WI38 (cell line): ENCODE results near the gene ETV6.

ENCODE experiments used
- H3K4me3 ChIP-seq: 2 replicates; pipeline ENCODE4 v1.5.1; 2011; ENCODE audit warnings: low read depth, mild to moderate bottlenecking, control low read depth, low read length
- TF ChIP-seq, protein P1 (sequence below): IDR thresholded peaks from 2 replicates; pipeline ENCODE4 v1.5.1; 2012; ENCODE audit warnings: low read depth, mild to moderate bottlenecking, control low read depth, low read length

Gene ETV6

DNA sequence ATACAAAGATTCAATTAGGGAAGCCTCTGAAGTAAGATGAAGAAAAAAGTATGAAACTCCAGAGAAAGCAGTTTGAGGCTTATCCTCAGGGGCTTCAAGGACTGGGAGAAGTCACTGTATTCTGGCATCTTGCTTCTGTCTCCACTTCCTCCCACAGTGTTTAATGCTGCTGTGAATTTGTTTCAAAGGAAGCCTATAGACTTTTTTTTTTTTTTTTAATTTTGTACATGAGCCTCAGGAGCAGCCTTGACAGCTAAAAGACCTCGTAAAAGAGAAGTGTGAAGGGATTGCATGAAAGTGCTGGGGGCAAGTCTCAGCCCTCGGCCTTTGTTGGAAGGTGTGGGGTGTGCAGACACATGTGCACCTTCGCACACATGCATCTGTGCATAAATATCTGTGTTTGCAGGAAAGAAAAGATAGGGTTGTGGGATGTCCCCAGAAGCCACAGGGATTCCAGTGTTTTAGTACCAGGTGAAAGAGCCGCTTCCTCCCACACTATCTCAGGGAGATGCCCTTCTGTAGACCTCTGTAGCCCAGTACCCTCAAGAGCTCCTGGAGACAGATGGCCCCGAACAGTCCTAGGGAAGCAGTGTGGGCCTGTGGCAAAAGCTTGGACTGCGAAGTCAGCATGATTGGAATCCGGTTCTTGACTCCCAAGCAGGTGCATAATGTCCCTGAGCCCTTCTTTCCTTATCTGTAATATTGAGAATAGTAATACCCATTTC lies 227.8 kb downstream of the ETV6 start:
- TF ChIP-seq, protein P1, sequence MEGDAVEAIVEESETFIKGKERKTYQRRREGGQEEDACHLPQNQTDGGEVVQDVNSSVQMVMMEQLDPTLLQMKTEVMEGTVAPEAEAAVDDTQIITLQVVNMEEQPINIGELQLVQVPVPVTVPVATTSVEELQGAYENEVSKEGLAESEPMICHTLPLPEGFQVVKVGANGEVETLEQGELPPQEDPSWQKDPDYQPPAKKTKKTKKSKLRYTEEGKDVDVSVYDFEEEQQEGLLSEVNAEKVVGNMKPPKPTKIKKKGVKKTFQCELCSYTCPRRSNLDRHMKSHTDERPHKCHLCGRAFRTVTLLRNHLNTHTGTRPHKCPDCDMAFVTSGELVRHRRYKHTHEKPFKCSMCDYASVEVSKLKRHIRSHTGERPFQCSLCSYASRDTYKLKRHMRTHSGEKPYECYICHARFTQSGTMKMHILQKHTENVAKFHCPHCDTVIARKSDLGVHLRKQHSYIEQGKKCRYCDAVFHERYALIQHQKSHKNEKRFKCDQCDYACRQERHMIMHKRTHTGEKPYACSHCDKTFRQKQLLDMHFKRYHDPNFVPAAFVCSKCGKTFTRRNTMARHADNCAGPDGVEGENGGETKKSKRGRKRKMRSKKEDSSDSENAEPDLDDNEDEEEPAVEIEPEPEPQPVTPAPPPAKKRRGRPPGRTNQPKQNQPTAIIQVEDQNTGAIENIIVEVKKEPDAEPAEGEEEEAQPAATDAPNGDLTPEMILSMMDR: no peak
- no peak overlapping the region for H3K4me3 ChIP-seq

DNA sequence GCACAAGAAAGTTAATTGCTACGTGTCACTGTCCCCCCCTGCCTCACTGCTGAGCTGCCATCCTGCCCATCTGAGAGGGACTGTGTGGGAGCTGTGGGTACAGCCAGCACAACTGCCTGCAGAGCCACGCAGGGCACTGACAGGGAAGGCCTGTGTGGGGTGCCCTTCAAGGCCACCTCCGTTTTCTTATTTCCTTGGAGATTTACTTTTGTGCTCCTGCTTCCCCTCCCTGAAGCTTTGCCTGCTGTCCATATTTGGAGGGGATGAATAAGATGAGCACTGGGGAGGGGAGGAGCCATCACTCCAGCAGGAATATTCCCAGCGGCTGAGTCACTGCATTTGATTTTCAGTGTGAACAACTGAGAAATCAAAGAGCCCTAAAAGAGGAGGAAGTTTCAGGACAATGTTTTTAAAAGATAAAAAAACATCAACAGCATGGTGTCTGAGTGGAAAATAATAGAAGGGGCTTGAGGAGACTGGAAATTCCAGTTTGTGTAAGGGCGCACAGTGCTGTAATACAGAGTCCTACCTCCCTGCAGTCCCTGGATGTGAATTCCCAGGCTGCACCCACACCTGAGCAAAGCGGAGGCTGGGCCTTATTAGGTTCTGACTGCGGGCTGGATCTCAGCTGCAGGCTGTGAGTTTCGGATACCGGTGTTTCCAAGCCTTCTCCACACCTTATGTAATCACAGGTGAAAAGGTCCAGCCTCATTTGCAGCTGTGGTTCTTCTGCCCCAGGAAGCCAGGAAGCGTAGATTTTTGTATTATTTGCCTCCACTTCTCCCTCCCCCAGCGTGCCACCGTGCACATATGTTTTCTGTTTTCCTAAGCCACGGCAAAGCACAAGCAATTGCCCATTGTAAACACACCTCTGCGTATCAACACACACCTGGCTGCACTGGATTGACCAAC lies 228.7 kb downstream of the ETV6 start:
- TF ChIP-seq, protein P1: no peak
- no peak overlapping the region for H3K4me3 ChIP-seq

DNA sequence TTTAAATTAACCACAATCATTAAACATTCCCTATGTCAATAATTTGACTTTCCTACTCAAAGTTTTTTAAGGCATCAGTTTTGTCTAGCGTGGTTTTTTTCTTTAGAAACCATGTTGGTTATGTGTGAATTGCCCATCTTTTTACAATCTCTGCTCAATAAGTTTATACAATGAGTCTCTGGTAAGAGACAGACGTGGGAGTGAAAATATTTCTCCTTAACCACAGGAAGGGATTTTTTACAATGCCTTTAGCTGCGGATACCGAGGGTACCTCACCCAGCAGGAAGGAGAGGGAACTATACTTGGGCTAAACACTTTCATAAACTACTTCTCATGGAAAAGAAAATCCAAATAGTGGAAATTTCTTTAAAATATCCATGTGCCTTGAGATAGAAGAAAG lies 229.8 kb downstream of the ETV6 start:
- no peak overlapping the region for H3K4me3 ChIP-seq
- TF ChIP-seq, protein P1: no peak

DNA sequence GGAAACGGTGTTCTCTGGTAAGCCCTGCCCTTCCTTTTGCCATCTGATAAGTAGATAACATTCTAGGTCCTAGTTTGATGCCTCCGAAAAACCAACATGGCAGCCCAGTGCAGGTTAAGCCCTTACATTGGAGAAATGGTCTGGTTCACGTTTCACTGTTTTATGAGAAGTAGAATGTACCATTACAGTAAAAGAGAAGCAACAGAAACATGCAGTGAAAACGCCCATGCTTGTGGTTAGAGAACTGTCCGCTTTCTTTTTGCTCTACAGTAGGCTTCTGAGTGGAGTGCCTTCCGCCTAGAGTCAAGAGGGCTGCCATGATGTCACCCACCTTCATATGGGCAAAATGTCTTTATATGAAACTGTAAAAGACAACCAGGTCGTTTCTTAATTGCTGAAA lies 230.9 kb downstream of the ETV6 start:
- TF ChIP-seq, protein P1: no peak
- no peak overlapping the region for H3K4me3 ChIP-seq

DNA sequence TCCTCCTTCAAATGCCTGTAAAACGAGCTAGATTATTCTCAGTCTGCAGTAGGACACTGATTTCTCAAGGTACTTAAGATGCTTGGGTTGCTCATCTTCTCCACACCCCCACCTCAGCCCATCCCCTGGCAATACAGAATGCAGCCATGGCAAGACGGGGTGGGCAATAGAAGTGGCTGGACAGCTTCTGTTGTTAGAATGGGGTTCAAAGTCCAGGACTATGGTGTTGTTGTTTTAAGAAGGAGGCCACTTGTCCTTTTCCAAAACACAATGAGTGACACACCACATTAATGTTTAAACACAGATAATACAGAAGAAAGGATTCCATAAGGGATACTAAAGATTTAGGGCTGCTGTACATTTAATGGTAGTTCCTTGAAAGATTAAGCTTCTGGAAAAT lies 232.4 kb downstream of the ETV6 start:
- TF ChIP-seq, protein P1: no peak
- H3K4me3 ChIP-seq: no peak overlapping the region

DNA sequence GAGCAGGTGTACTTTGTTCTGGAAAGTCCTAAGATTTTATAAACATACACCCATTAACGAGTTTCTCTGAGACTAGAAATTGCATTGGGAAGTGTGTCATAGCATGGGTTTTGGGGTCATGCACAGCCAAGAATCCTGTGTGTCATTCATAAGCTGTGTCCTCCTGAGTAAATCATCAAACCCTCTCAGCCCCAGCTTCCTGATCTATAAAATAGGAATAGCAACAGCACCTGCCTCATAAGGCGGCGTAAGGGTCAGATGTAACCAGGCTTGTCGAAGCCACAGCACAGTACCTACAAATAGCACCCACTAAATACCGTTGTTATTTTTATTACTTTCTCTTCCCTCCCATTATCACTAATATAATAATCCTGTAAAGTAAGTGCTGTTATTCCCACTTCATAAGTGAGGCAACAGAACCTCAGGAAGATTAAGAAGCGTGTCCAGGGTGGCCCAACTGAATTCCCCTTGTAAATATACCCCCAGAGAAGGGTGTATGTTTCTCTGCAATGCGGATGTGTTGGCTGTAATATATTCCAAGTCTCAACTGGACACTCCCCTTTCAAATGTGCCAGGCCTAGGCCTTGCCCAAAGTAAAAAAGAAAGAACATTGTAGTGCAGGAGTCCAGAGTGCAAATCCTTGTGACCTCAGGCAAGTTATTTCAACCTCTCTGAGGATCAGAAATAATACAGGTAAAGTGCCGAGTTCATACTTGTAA lies 233.0 kb downstream of the ETV6 start:
- no peak overlapping the region for H3K4me3 ChIP-seq
- TF ChIP-seq, protein P1: no peak
